Progenitor cell of endocrine pancreas (in vitro differentiated cells): ENCODE data around the gene ZNF93. TPM values are rescaled to one million over a fixed set of nuclear protein-coding genes. Genes with fewer than 3 reads are reported as not detected.
A peak's percentile ranks its signal among the peaks of the same experiment; 100 is the strongest.
"Not testable (repeated sequence)": the region's sequence is repeated elsewhere in the genome, so short reads cannot be mapped to it uniquely, and the experiment has no call there.

Experiments
- DNase-seq: peaks from one replicate; pipeline ENCODE4 v3.0.0; 2021; ENCODE audit warnings: low spot score; ENCODE audit not compliant: unreplicated experiment
- H3K27ac Mint-ChIP-seq: 2 replicates; pipeline ENCODE4 v1.8.0; 2021; ENCODE audit warnings: mild to moderate bottlenecking, moderate library complexity, mixed read lengths
- H3K27me3 Mint-ChIP-seq: 2 replicates; pipeline ENCODE4 v1.8.0; 2021; ENCODE audit warnings: mixed read lengths
- H3K36me3 Mint-ChIP-seq: 2 replicates; pipeline ENCODE4 v1.8.0; 2022; ENCODE audit warnings: mixed read lengths; ENCODE audit not compliant: insufficient read depth
- H3K4me1 Mint-ChIP-seq: 2 replicates; pipeline ENCODE4 v1.8.0; 2021; ENCODE audit warnings: low read depth, mixed read lengths
- H3K4me3 Mint-ChIP-seq: 2 replicates; pipeline ENCODE4 v1.8.0; 2021; ENCODE audit warnings: low read depth, mild to moderate bottlenecking, moderate library complexity, mixed read lengths
- H3K9me3 Mint-ChIP-seq: 2 replicates; pipeline ENCODE4 v1.8.0; 2021; ENCODE audit warnings: low read depth, mixed read lengths
- CTCF ChIP-seq: fragments of 200-600 bp; sonication (generic); IDR thresholded peaks from one replicate; pipeline ENCODE4 v1.5.0; 2021; ENCODE audit warnings: antibody characterized with exemption, mild to moderate bottlenecking; ENCODE audit not compliant: unreplicated experiment
- long read RNA-seq: library from polyadenylated mRNA; unstranded; transcript quantifications from one replicate; pipeline ENCODE4 v2.0.0, GENCODE V29; 2020
- total RNA-seq: library from RNA; stranded (reverse); gene quantifications from 2 replicates; pipeline ENCODE4 v1.2.1, GENCODE V29; 2021

The ZNF93 gene
- total RNA-seq, result 36.5 and 40.7 TPM in 2 replicates
- long read RNA-seq, transcript ZNF93-201 (4 exons, 2,648 nt), result major isoform, 167 of 184 reads
- long read RNA-seq, partial matches to known transcripts, result 1 of 184 reads
- long read RNA-seq, other reads (novel, unspliced or antisense), result 12 of 184 reads

GRCh38 chr19:19900729-19901444 lies at the start of gene ZNF93:
Gene ZNF93 (plus strand): TSS chr19:19900946. CDS start chr19:19901089, 143 bp downstream.
- peaks cover 33% of the 10 kb centered on the region for H3K4me1 Mint-ChIP-seq
- H3K9me3 Mint-ChIP-seq, result peaks cover 38% of the 10 kb centered on the region
- H3K4me3 Mint-ChIP-seq, result peak within 1 kb of the TSS; percentile 96
- peaks cover 28% of the 10 kb centered on the region for H3K36me3 Mint-ChIP-seq
- H3K27ac Mint-ChIP-seq, result peak within 1 kb of the TSS; percentile 100
- no peak for TF ChIP-seq CTCF
- no peaks in the 10 kb centered on the region for H3K27me3 Mint-ChIP-seq
- DNase-seq, result peak; percentile 87

GRCh38 chr19:19851740-19852139 lies 49.0 kb upstream of the ZNF93 start:
- not testable (repeated sequence) for H3K36me3 Mint-ChIP-seq, H3K27me3 Mint-ChIP-seq, H3K9me3 Mint-ChIP-seq, H3K27ac Mint-ChIP-seq, H3K4me3 Mint-ChIP-seq, DNase-seq, H3K4me1 Mint-ChIP-seq

DNA sequence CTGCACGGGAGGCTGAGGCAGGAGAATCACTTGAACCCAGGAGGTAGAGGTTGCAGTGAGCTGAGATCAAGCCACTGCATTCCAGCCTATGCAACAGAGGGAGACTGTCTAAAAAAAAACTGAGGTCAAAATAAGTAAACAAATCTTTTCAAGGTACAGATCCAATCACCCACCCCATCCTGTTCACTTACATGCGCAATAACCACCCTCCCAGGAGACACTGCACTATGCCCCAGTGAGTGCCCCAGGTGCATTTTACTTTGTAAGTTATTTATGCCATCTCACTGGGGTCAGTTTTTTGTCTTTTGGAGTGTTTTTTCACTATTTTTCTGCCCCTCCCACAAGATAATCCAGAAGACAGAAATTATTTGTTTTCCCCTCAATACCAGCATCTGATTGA lies 42.0 kb upstream of the ZNF93 start:
- TF ChIP-seq CTCF, result no peak
- Mint-ChIP-seq H3K4me1 (no peaks in the 10 kb centered on the region), H3K36me3 (peaks cover 3% of the 10 kb centered on the region), H3K9me3 (no peaks in the 10 kb centered on the region), H3K4me3 (no peak overlapping the region), H3K27ac (no peak overlapping the region), H3K27me3 (no peaks in the 10 kb centered on the region)
- DNase-seq, result no peak

GRCh38 chr19:19860756-19861390 lies 39.9 kb upstream of the ZNF93 start:
- H3K27me3 Mint-ChIP-seq, result no peaks in the 10 kb centered on the region

DNA sequence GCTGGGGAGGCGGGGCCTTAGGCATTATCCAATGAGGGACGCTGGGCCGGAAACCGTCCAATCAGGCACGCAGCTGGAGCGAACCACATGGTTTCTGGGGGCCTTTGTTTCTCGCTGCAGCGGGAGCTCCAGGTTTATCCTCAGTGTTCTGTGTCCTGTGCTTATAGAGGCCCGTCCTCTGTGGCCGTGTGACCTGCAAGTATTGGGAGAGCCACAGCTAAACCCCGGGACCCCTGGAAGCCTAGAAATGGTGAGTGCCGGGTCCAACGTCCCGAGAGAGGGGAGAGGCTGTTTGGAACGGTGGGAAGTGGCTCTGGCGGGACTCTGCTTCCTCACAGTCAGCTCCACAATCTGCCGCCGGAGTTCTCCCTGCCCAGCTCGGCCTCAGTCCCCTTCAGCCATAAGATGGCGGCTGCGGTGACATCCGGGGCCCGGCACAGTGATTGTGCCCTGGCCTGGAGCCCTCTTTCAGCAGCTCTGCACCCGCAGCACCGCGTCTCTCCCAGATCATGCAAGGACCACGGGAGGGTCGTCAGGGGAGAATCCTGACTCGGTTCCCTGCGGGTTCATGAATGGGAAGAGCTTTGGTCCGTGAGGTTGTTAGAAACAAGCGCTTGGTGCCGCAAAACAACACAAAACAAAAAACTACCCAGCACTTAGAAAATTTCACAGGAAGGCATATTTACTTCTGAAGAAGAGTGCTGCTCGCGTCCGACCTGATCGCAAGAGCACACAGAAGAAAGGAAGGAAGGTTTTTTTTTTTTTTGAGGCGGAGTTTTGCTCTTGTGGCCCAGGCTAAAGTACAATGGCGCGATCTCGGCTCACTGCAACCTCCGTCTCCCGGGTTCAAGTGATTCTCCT lies 34.8 kb upstream of the ZNF93 start, which contains the start of gene ZNF253:
TSS of gene ZNF253 (plus strand) at position 133 of the 861 bp plus-strand sequence. CDS start at position 248, 115 bp downstream.
- peak within 1 kb of the TSS; percentile 100 for H3K27ac Mint-ChIP-seq
- peak within 1 kb of the TSS; percentile 100 for H3K4me3 Mint-ChIP-seq
- H3K36me3 Mint-ChIP-seq, result peaks cover 12% of the 10 kb centered on the region
- H3K4me1 Mint-ChIP-seq, result peaks cover 19% of the 10 kb centered on the region
- TF ChIP-seq CTCF, result no peak
- H3K27me3 Mint-ChIP-seq, result no peaks in the 10 kb centered on the region
- peak; percentile 92 for DNase-seq
- no peaks in the 10 kb centered on the region for H3K9me3 Mint-ChIP-seq

More at GRCh38 chr19:19860756-19861390, 39.9 kb upstream of the ZNF93 start:
- no peak for TF ChIP-seq CTCF
- no peaks in the 10 kb centered on the region for H3K4me1 Mint-ChIP-seq
- peaks cover 5% of the 10 kb centered on the region for H3K36me3 Mint-ChIP-seq
- DNase-seq, result peak; percentile 49
- peak overlapping the region; percentile 94 for H3K27ac Mint-ChIP-seq
- H3K4me3 Mint-ChIP-seq, result peak overlapping the region; percentile 88
- H3K9me3 Mint-ChIP-seq, result no peaks in the 10 kb centered on the region
